IMR-90 (cell line): ENCODE results near the gene BEND3. TPM values are rescaled to one million over a fixed set of nuclear protein-coding genes. Genes with fewer than 3 reads are reported as not detected.

Experiments used
- ATAC-seq: fragments of 200-7000 bp; cut with Tn5 transposase; 2 replicates; pipeline ENCODE4 v1.9.1; 2020; ENCODE audit warnings: low read depth, mild to moderate bottlenecking, moderate library complexity
- BruUV-seq: library from RNA; stranded (reverse); fragments of 400-500 nt; replicated peaks from 2 replicates; lab custom pipeline; 2021; lab: Mats Ljungman, UMichigan
- CTCF ChIA-PET: fragments of 300-600 bp; formaldehyde crosslinking; extraction: SDS; loops from one replicate; lab custom pipeline; 2021; ENCODE audit warnings: antibody characterized with exemption; lab: Yijun Ruan, JAX
- POLR2A ChIA-PET: fragments of 300-600 bp; sonication (Branson Sonifier 250); formaldehyde crosslinking; loops from one replicate; lab custom pipeline; 2022; ENCODE audit warnings: antibody characterized with exemption; ENCODE audit not compliant: unreplicated experiment; lab: Charles Lee
- DNase-seq: peaks from one replicate; pipeline ENCODE4 v3.0.0; 2013
- H2AFZ ChIP-seq: replicated peaks from 2 replicates; pipeline ENCODE3; 2013; ENCODE audit warnings: low read length, mild to moderate bottlenecking; ENCODE audit not compliant: poor library complexity
- H2AK5ac ChIP-seq: 2 replicates; pipeline ENCODE4 v1.6.1; 2013; ENCODE audit warnings: low read depth, low read length, inconsistent platforms
- H2AK9ac ChIP-seq: replicated peaks from 2 replicates; pipeline ENCODE3; 2013; ENCODE audit warnings: mild to moderate bottlenecking, low read depth, low read length, moderate library complexity; ENCODE audit not compliant: poor library complexity
- H2BK120ac ChIP-seq: 2 replicates; pipeline ENCODE4 v1.6.1; 2013; ENCODE audit warnings: low read depth, low read length, inconsistent platforms
- H2BK15ac ChIP-seq: 3 replicates; pipeline ENCODE4 v1.6.1; 2013; ENCODE audit warnings: low read depth, low read length, inconsistent platforms
- H2BK20ac ChIP-seq: 2 replicates; pipeline ENCODE4 v1.6.1; 2013; ENCODE audit warnings: low read depth, mild to moderate bottlenecking, inconsistent platforms, low read length, moderate library complexity
- H2BK5ac ChIP-seq: 2 replicates; pipeline ENCODE4 v1.6.1; 2013; ENCODE audit warnings: mild to moderate bottlenecking, low read depth, low read length, inconsistent platforms; ENCODE audit not compliant: poor library complexity, severe bottlenecking
- H3K14ac ChIP-seq: replicated peaks from 2 replicates; pipeline ENCODE4 v1.6.1; 2013; ENCODE audit warnings: low read depth, low read length, inconsistent platforms
- H3K18ac ChIP-seq: 2 replicates; pipeline ENCODE4 v1.6.1; 2013; ENCODE audit warnings: low read depth, low read length, control low read depth
- H3K23ac ChIP-seq: 2 replicates; pipeline ENCODE4 v1.6.1; 2013; ENCODE audit warnings: low read depth, low read length, inconsistent platforms
- H3K27ac ChIP-seq: 2 replicates; pipeline ENCODE4 v1.5.1; 2013; ENCODE audit warnings: mild to moderate bottlenecking, control low read depth, low read length; ENCODE audit not compliant: insufficient read depth
- H3K27me3 ChIP-seq: 2 replicates; pipeline ENCODE4 v1.6.1; 2013; ENCODE audit warnings: low read length; ENCODE audit not compliant: control insufficient read depth, insufficient read depth
- H3K36me3 ChIP-seq: 2 replicates; pipeline ENCODE4 v1.6.1; 2013; ENCODE audit warnings: low read length, mixed read lengths; ENCODE audit not compliant: control insufficient read depth, insufficient read depth
- H3K4ac ChIP-seq: 2 replicates; pipeline ENCODE4 v1.6.1; 2013; ENCODE audit warnings: low read depth, low read length, inconsistent platforms
- H3K4me1 ChIP-seq: 2 replicates; pipeline ENCODE4 v1.6.1; 2013; ENCODE audit warnings: low read length, mixed read lengths; ENCODE audit not compliant: control insufficient read depth, insufficient read depth
- H3K4me2 ChIP-seq: 2 replicates; pipeline ENCODE4 v1.6.1; 2013; ENCODE audit warnings: low read depth, mild to moderate bottlenecking, control low read depth, low read length, moderate library complexity
- H3K4me3 ChIP-seq: 2 replicates; pipeline ENCODE4 v1.5.1; 2013; ENCODE audit warnings: low read depth, mild to moderate bottlenecking, control low read depth, low read length, moderate library complexity; ENCODE audit not compliant: insufficient read depth
- H3K56ac ChIP-seq: 2 replicates; pipeline ENCODE4 v1.6.1; 2013; ENCODE audit warnings: low read length, inconsistent platforms; ENCODE audit not compliant: insufficient read depth; ENCODE audit errors: extremely low read depth
- H3K79me1 ChIP-seq, 2 experiments: 2 replicates each; pipeline ENCODE4 v1.6.1; 2013; ENCODE audit warnings: low read length in 2 of 2, inconsistent platforms in 1 of 2, low read depth in 1 of 2
- H3K9ac ChIP-seq: 2 replicates; pipeline ENCODE4 v1.6.1; 2013; ENCODE audit warnings: low read depth, low read length, control low read depth
- H3K9me1 ChIP-seq: 2 replicates; pipeline ENCODE4 v1.6.1; 2013; ENCODE audit warnings: low read length, inconsistent platforms; ENCODE audit not compliant: insufficient read depth
- H3K9me3 ChIP-seq: 2 replicates; pipeline ENCODE4 v1.6.1; 2013; ENCODE audit warnings: low read length; ENCODE audit not compliant: control insufficient read depth, insufficient read depth
- H4K20me1 ChIP-seq: 2 replicates; pipeline ENCODE4 v1.6.1; 2013; ENCODE audit warnings: low read length, inconsistent platforms; ENCODE audit not compliant: insufficient read depth
- H4K5ac ChIP-seq: 2 replicates; pipeline ENCODE4 v1.6.1; 2013; ENCODE audit warnings: mild to moderate bottlenecking, low read depth, low read length, control low read depth
- H4K8ac ChIP-seq, 2 experiments: 2 replicates each; pipeline ENCODE4 v1.6.1; 2013; ENCODE audit warnings: low read depth in 2 of 2, low read length in 2 of 2, control low read depth in 1 of 2, inconsistent platforms in 1 of 2
- H4K91ac ChIP-seq: 2 replicates; pipeline ENCODE4 v1.6.1; 2013; ENCODE audit warnings: low read depth, low read length, inconsistent platforms; ENCODE audit not compliant: insufficient read depth
- FOS ChIP-seq: fragments of 150-350 bp; IDR thresholded peaks from 2 replicates; pipeline ENCODE4 v1.6.1; 2016; ENCODE audit warnings: low read depth, low read length
- MAFK ChIP-seq: IDR thresholded peaks from 2 replicates; pipeline ENCODE4 v1.6.1; 2012; ENCODE audit warnings: low read depth, low read length, improper control_type of control experiment
- POLR2A ChIP-seq: IDR thresholded peaks from 2 replicates; pipeline ENCODE4 v1.6.1; 2012; ENCODE audit warnings: mild to moderate bottlenecking, low read depth, low read length
- RCOR1 ChIP-seq: IDR thresholded peaks from 2 replicates; pipeline ENCODE4 v1.6.1; 2012; ENCODE audit warnings: mild to moderate bottlenecking, low read length, improper control_type of control experiment; ENCODE audit not compliant: insufficient replicate concordance
- SMC3 ChIP-seq: fragments of 150-350 bp; IDR thresholded peaks from 2 replicates; pipeline ENCODE4 v1.6.1; 2016; ENCODE audit warnings: low read depth, mild to moderate bottlenecking, antibody characterized with exemption, low read length, moderate library complexity
- WGBS, 2 experiments: methylation state at CpG; one replicate each; pipeline versions ENCODE4 v1.1.5 to v1.1.7; 2013; ENCODE audit warnings: missing lambda C conversion rate in 2 of 2; ENCODE audit not compliant: insufficient read length in 1 of 2; ENCODE audit errors: extremely low coverage in 2 of 2; 5-methylcytosine and 5-hydroxymethylcytosine counted together
- dilution Hi-C: fragments of 300-500 bp; cut with HindIII; formaldehyde crosslinking; loops from one replicate; pipeline ENCODE4 v1.14.3; 2018; ENCODE audit warnings: low sequenced_read_pairs; ENCODE audit not compliant: unreplicated experiment
- in situ Hi-C: fragments of 300-500 bp; cut with MboI; formaldehyde crosslinking; loops from 3 replicates; pipeline ENCODE4 v1.14.3; 2019; ENCODE audit warnings: low sequenced_read_pairs, inconsistent platforms, mixed read lengths
- intact Hi-C: fragments of 100-400 bp; cut with micrococcal nuclease; formaldehyde crosslinking; loops from 2 replicates; pipeline ENCODE4 v1.10.0; 2022
- polyA plus RNA-seq, 3 experiments: library from polyadenylated mRNA; depleted of rRNA; stranded (reverse); fragments of >200 nt; gene quantifications; 2 replicates each; pipeline ENCODE4 v1.2.3, GENCODE V29; 2012; ENCODE audit warnings: low replicate concordance in 1 of 3
- total RNA-seq: library from RNA; depleted of rRNA; stranded (reverse); fragments of >200 nt; gene quantifications from 2 replicates; pipeline ENCODE4 v1.2.3, GENCODE V29; 2012
- TF ChIP-seq, protein P1 (sequence below): fragments of 150-350 bp; IDR thresholded peaks from 2 replicates; pipeline ENCODE4 v1.6.1; 2017; ENCODE audit warnings: mild to moderate bottlenecking, antibody characterized with exemption, low read length, low read depth

Gene BEND3
- total and polyA plus RNA-seq, 2 of the 4 experiments (the other 2 are of a cell fraction), result 1.2 to 1.8 TPM

DNA sequence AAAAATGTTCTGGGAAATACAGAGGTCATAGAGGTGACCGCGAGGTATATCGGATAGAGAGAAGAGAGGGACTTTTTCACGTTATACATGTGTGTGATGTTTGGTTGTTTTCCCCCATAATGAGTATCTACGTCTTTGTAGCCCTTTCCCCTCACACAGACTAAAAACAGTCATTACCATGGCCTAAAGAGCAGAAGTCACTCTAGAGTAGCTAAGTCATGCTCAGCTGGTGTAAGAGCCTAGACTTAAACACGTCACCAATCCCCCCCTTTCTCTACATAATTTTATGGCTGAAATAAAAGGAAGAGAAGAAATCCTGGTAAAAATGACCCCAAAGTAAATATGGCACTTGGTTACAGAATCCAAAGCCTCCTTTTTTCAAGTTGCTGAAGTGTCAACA lies 6.0 kb upstream of the BEND3 start:
- H3K4me3 ChIP-seq, result no peak overlapping the region
- TF ChIP-seq, protein P1, sequence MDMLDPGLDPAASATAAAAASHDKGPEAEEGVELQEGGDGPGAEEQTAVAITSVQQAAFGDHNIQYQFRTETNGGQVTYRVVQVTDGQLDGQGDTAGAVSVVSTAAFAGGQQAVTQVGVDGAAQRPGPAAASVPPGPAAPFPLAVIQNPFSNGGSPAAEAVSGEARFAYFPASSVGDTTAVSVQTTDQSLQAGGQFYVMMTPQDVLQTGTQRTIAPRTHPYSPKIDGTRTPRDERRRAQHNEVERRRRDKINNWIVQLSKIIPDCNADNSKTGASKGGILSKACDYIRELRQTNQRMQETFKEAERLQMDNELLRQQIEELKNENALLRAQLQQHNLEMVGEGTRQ, result no peak
- TF ChIP-seq SMC3 (no peak), FOS (no peak), RCOR1 (no peak), POLR2A (no peak), MAFK (no peak)
- no peak overlapping the region for H3K4ac ChIP-seq
- no peak overlapping the region for H3K23ac ChIP-seq
- no peaks in the 10 kb centered on the region for H3K4me1 ChIP-seq
- H3K9me1 ChIP-seq, result no peaks in the 10 kb centered on the region
- no peak overlapping the region for H4K5ac ChIP-seq
- H3K36me3 ChIP-seq, result no peaks in the 10 kb centered on the region
- no CpG with 5 or more reads among the region's 6 CpGs for WGBS, 2 experiments
- H3K14ac ChIP-seq, result no peak overlapping the region
- ChIA-PET POLR2A (no interaction called here), CTCF (no interaction called here)
- no peak overlapping the region for H3K4me2 ChIP-seq
- H3K18ac ChIP-seq, result no peak overlapping the region
- H2AK5ac ChIP-seq, result no peak overlapping the region
- intact Hi-C loops, result no loop called here
- no TSS peak for BruUV-seq
- H4K20me1 ChIP-seq, result no peaks in the 10 kb centered on the region
- no peak overlapping the region for H2AK9ac ChIP-seq
- no peak overlapping the region for H2BK120ac ChIP-seq
- no peak overlapping the region for H2BK5ac ChIP-seq
- in situ Hi-C loops, result loop anchor here (10.0 kb wide), 1 partner anchor 374 kb away; the partner anchor contains the start of gene SOBP
- DNase-seq, result no peak
- H3K9me3 ChIP-seq, result no peaks in the 10 kb centered on the region
- dilution Hi-C loops, result no loop called here
- no peaks in the 10 kb centered on the region for H3K79me1 ChIP-seq
- H4K91ac ChIP-seq, result no peak overlapping the region
- H2AFZ ChIP-seq, result no peak overlapping the region
- no peak for ATAC-seq
- H3K27me3 ChIP-seq, result peaks cover 3% of the 10 kb centered on the region; the same call in 1 of the 2 replicates
- H3K56ac ChIP-seq, result no peak overlapping the region
- no peak overlapping the region for H2BK20ac ChIP-seq
- no peak overlapping the region for H4K8ac ChIP-seq
- H2BK15ac ChIP-seq, result no peak overlapping the region
- no peak overlapping the region for H3K9ac ChIP-seq
- no peak overlapping the region for H3K27ac ChIP-seq
